NCI-H524 (cell line): ENCODE data around the gene NT5C2.
"Not testable (repeated sequence)": the region's sequence is repeated elsewhere in the genome, so short reads cannot be mapped to it uniquely, and the experiment has no call there.

Experiments used
- DNase-seq, 2 experiments: peaks; one replicate each; lab custom pipeline; 2025; lab: John Stamatoyannopoulos, UW

The NT5C2 gene

GRCh38 chr10:103202319-103202718 lies 9.2 kb upstream of the NT5C2 start:
- DNase-seq = no peak

GRCh38 chr10:103199488-103199887 lies 6.4 kb upstream of the NT5C2 start:
- no peak for DNase-seq

DNA sequence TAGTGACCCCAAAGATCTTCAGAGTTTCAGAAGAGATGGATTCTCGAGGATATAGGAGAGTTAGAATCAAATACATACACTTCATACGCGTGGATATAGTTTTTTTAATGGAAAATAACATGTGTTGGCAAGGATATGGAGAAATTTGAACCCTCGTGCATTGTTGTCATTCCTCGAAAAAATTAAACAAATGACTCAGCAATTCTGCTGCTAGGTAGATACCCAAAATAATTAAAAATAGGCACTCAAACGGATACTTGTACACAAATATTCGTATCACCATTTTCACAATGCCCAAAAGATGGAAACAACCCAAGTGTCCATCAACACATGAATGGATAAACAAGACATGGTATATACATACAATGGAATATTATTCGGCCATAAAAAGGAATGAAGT lies 5.6 kb upstream of the NT5C2 start:
- DNase-seq = no peak

GRCh38 chr10:103197903-103198302 lies 4.8 kb upstream of the NT5C2 start:
- no peak for DNase-seq

GRCh38 chr10:103197174-103197573 lies 4.1 kb upstream of the NT5C2 start:
- DNase-seq = no peak

GRCh38 chr10:103196516-103196915 lies 3.4 kb upstream of the NT5C2 start:
- no peak for DNase-seq

- DNase-seq = no peak
Observed at GRCh38 chr10:103193820-103194529, 903 bp upstream of the NT5C2 start.

DNA sequence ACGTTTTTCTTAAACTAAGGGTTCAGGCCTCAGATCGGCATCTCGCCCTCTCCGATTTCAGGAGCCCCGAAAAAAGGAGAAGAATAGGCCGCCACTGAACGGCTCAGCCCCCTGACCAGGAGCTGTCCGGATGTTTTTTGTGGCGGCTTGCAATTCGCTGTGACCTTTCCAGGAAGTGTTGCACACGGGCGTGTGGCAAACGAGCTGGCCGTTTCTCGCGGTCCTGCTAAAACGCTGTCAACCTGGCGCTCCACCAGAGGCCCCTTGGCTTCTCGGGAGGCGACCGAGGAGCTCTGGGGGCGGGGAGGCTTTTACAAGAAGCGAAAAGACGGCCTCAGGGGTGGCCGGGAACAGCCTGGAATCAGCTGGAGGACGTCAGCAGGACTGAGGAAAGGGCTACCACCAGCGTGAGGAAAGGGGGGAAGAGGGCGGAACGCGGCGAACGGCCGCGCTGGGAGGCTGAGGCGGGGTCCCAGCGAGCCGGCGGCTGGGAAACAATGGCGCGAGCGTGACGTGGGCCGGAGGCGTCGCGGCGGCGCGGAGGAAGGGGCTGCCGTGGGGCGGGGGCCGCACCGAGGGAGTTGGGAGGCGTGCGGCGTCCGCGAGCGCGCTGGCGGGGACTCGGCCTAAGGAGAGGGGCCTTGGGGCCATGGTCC lies 493 bp downstream of the NT5C2 start:
- DNase-seq = peak in 1 of 2 experiments; percentile 45

DNA sequence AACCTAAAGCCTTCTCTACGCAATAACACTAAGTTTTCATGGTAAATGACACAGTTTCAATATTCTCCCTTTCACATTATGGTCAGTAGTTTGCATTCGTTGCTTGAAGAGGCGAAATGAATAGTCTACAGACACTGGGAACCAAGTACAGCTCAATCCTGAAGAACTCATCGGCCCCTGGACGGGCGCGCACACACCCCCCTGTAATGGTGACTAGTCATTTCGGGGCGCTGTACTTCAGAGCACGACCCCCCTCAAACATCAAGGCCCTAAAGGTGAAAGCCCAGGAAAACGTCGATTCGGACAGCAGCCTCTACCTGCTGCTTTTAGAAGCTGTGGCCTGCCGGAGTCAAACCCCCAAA lies 1.0 kb downstream of the NT5C2 start:
- no peak for DNase-seq

DNA sequence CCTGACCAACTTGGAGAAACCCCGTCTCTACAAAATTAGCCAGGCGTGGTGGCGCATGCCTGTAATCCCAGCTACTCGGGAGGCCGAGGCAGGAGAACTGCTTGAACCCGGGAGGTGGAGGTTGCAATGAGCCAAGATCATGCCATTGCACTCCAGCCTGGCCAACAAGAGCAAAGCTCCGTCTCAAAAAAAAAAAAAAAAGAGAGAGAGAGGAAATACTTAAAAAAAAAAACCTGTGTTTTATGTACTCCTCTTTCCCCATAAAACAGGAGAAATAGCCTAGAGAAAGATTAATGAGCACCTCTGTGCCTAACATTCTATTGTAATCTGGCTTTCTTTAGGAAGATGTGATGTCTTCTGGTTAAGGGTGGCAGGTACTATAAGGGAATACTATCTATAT lies 1.9 kb downstream of the NT5C2 start:
- DNase-seq = not testable (repeated sequence)

DNA sequence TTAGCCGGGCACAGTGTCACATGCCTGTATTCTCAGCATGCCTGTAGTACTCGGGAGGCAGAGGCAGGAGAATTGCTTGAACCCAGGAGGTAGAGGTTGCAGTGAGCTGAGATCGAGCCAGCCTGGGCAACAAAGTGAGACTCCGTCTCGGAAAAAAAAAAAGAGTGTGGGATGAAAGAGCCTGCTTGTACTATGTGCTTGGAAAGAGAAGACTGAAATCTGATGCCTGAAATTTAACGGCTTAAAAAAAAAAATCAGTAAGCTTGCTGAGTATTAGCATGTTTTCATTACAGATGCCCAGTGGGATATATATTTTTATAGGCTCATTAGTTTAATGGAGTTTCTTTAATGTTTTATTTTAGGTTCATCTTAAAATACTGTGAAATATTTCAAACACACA lies 4.2 kb downstream of the NT5C2 start:
- peak in 1 of 2 experiments; percentile 8 for DNase-seq

GRCh38 chr10:103186128-103186527 lies 6.9 kb downstream of the NT5C2 start:
- no peak for DNase-seq

DNA sequence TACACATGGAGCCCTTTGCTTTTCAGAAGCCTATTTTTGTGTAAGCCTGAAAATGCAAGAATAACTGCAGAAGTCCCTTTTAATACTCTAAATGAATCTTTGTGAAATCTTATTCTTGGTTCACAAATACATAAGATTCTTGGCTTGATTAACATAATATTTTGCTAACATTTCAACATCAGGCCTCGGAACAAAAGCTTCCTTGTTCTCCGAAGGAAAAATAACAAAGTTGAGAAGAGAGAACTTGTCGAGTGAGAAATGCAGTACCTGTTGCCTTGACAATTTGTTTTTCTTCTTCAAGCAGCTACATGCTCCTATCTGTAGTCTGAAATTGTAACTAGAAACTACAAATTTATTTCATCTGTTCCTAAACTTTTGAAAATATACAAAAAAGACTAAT lies 8.5 kb downstream of the NT5C2 start:
- no peak for DNase-seq

DNA sequence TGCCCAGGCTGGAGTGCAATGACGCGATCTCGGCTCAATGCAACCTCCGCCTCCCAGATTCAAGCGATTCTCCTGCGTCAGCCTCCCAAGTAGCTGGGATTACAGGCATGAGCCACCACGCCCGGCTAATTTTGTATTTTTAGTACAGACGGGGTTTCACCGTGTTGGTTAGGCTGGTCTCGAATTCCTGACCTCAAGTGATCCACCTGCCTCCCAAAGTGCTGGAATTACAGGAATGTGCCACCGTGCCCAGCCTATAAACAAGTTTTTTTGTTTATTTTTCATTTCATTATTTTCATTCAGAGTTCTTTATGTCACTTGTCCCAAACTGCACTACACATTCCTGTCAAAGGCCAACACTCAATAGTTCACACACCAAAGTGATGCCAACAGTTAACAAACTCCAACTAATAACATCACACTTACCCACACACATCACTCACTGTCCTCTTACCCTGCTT lies 9.1 kb downstream of the NT5C2 start:
- DNase-seq = not testable (repeated sequence)

DNA sequence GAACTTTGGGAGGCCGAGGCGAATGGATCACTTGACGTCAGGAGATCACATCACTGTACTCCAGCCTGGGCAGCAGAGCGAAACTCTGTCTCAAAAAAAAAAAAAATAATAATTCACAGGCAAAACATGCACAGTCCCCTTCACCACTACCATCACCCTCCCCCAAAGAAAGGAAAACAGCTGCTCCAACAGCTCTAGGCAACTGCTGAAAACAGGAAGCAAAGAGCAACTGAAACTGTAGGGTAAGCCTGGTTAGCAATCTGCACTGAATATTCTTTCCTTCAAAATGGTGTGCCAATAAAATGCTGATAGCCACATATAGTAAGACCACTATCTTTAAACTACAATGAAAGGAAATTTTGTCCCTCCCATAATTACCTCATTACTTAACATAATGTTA lies 11.8 kb downstream of the NT5C2 start:
- no peak for DNase-seq

DNA sequence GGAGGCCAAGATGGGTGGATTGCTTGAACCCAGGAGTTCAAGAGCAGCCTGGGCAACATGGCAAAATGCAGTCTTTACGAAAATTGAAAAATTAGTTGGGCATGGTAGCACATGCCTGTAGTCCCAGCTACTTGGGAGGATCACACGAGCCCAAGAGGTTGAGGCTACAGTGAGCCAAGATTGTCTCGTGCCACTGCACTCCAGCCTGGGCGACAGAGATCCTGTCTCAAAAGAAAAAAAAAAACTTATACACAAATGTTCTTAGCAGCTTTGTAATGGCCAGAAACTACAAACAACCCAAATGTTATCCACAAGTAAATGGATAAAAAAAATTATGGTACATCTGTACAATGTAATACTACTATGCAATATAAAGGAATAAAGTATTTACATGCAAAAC lies 12.6 kb downstream of the NT5C2 start:
- no peak for DNase-seq

DNA sequence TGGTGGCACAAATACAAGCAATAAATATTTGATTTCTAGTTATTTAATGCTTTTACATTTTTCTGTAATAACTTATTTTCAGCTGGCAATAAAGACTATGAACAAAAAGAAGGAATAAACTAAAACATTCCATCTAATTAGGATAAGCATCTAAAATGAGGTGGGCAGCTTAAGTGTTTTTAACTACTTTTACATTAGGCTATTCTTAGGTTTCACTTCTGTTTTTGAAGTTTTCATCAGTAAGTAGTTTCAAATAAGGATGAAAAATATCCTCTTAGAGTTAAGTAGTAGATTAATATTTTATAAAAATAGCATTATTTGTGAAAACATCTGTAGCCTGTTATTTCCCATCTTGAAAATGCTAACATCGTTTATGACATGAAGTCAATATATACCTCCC lies 15.9 kb downstream of the NT5C2 start:
- no peak for DNase-seq

DNA sequence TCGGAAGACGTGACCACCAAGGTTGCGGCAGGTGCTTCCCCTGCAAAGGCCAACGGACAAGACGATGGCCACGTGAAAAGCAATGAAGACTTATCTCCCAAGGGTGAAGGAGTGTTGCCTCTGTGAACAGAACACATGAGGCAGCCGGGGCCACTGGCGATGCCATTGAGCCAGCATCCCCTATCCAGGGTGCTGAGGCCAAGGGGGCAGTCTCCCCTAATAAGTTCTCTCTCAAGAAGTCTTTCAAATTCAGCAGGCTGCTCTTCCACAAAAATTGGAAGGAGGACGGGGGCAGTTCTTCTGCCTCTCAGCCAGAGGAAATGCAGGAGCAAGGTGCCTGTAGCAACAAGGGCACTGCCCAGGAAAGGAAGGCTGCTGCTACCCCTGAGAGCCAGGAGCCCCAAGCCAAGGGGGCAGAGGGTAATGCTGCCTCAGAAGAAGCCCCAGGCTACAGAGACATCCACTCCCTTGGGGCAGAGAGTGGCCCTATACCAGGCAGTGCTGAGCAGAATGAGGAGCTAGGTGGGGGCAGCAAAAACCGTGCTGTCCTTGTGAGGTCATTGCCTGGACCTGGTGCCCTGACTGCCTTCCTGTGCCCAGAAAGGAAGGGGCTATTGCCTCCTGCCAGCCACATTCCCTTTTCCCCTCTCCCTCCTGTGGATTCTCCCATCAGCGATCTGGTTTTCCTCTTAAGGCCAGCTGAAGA lies 17.3 kb downstream of the NT5C2 start:
- no peak for DNase-seq

GRCh38 chr10:103174324-103174723 lies 18.7 kb downstream of the NT5C2 start:
- not testable (repeated sequence) for DNase-seq

GRCh38 chr10:103171278-103171677 lies 21.8 kb downstream of the NT5C2 start:
- DNase-seq = no peak

- DNase-seq = no peak
Observed at GRCh38 chr10:103168438-103168837, 24.6 kb downstream of the NT5C2 start.

DNA sequence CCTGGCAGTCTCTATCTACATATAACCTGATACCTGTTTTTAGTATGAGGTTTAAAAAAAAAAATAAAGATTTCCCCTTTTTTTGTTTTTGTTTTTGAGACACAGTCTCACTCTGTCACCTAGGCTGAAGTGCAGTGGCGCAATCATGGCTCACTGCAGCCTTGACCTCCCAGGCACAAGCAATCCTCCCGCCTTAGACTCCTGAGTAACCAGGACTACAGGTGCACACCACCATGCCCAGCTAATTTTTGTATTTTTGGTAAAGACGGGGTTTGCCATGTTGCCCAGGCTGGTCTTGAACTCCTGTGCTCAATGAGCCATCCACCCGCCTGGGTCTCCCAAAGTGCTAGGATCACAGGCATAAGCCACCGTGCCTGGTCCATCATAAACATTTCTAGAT lies 25.5 kb downstream of the NT5C2 start:
- not testable (repeated sequence) for DNase-seq

DNA sequence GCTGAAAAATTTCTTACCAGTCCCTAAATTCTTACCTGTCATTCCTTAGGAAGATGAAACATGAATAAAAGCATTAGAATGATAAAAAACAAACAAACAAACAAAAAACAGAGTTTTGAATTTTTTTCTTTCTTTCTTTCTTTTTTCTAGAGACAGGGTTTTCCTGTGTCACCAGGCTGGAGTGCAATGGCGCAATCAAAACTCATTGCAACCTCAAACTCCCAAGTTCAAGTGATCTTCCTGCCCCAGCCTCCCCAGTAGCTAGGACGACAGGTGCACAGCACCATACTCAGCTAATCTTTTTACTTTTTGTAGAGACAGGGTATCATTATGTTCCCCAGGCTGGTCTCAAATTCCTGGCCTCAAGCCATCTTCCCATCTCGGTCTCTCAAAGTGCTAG lies 26.5 kb downstream of the NT5C2 start:
- DNase-seq = no peak
